Stromal cell of bone marrow (primary cell): ENCODE results near the gene TXNDC15.
"Not testable (repeated sequence)": the region's sequence is repeated elsewhere in the genome, so short reads cannot be mapped to it uniquely, and the experiment has no call there.

Source experiments
- DNase-seq: peaks from one replicate; pipeline ENCODE4 v3.0.0-alpha.2; 2012; ENCODE audit warnings: low read depth

Gene TXNDC15, protein sequence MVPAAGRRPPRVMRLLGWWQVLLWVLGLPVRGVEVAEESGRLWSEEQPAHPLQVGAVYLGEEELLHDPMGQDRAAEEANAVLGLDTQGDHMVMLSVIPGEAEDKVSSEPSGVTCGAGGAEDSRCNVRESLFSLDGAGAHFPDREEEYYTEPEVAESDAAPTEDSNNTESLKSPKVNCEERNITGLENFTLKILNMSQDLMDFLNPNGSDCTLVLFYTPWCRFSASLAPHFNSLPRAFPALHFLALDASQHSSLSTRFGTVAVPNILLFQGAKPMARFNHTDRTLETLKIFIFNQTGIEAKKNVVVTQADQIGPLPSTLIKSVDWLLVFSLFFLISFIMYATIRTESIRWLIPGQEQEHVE

DNA sequence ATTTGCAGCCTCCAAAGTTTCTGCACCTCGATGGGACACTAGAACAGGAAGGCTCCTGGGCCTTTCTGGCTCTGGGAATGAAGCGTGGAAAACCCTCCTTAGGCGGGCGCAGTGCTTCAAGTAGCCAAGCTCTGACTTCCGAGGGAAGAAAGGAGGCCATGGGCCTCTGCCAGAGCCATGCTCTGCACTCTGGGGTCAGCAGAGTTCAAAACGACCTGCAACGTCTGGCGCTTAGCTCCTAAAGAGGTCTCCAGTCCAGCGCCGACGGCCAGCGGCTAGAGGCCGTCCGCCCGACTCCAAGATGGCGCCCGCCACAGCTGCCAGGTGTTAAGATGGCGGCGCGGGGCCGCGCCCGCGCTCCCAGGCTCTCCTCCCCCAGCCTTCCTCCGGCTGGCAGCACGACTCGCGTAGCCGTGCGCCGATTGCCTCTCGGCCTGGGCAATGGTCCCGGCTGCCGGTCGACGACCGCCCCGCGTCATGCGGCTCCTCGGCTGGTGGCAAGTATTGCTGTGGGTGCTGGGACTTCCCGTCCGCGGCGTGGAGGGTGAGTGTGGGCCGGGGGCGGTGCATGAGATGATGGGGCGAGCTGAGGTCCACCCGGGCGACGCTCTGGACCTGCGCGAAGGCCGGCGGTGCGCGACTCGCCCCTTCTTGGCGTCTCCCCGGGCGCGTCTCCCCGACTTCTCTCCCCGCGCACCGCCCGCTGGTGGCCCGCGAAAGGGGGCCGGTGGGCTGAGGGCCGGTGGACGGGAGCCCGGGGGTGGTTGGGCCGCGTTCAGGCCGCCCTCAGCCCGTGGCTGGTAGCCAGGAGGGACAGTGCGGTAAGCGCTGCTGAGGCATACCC is at the start of gene TXNDC15:
TSS of gene TXNDC15 (plus strand) at position 385 of the 844 bp plus-strand sequence. CDS start at position 442, 57 bp downstream.
- peak; percentile 74 for DNase-seq

DNA sequence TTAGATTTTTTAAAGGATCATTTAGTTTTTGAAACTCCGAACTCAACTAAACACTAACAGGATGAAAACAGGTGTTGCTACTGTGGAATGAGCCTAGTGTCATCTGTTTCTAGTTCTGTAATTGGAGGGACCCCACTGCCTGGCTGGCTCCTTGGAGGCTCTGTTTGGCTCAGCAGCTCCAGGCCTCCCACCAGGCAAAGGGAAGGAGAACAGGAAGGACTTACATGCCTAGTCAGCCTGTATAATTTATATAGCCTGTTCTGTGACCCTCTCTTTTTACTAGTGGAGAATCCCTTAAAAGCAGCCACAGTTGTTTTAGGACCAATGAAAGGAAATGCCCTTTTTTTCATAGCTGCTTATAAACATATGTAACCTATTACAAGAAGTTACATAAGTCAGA is 49.5 kb upstream of the TXNDC15 start:
- DNase-seq, result no peak

DNA sequence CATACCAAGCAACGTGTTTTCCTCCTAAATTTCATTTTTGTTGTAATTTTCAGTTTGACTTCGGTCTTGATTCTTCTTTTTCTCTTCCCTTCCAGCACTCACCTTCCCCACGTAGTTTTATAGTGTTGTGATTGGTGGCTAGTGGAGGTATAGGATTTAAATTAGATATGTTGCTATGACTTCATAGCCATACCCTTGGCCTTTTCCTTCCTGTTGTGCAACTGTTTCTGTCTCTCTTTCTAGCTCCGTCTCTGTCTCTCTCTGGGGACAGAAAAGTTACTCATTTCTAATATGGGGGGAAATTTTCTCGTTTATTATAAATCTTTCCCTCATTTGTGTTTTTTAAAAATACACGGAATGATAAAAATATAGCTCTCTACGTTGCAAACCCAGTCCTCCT is 49.0 kb upstream of the TXNDC15 start:
- DNase-seq, result no peak

DNA sequence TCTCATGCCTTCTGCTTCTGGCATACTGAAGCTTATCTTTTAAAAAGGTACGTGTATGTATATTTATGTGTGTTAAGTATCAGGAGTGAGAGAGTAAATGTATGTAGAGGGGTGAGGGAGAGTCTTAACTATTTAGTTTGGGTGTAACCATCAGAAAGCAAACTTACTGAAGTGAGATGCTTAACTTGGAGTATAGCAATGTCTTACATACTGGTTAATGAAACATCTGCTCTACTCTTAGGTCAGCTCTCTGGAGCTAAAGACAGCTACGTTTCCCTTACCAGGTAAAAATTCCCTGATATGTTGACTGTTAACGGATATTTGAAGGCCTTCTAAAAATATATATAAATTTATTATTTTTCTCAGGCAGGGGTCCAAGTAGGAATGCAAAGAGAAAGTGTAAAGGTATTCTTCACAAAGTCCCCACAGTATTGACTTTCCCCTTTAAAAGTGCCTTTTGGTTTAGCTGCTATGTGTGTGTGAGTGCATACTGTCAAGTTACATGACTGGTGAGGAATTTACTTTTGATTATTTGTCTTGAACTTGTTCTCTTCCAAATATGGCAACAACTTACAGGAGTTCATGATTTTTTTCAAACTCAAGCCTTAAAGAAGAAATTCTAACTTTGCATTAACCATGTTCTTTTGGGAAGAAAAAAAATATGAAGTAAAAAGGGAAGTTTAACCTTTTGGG is 40.7 kb upstream of the TXNDC15 start:
- peak; percentile 13 for DNase-seq

DNA sequence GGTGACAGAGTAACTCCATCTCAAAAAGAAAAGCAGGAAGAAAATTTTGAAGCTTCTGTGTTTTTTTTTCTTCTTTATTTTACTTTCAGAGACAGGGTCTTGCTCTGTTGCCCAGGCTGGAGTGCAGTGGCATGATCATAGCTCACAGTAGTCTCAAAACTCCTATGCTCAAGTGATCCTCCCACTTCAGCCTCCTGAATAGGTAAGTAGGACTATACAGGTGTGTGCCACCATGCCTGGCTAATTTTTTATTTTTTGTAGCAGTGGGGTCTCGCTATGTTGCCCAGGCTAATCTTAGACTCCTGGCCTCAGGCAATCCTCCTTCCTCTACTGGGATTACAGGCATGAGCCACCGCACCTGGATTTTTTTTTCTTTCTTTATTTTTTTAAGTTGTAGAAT is 38.5 kb upstream of the TXNDC15 start:
- DNase-seq, result no peak

DNA sequence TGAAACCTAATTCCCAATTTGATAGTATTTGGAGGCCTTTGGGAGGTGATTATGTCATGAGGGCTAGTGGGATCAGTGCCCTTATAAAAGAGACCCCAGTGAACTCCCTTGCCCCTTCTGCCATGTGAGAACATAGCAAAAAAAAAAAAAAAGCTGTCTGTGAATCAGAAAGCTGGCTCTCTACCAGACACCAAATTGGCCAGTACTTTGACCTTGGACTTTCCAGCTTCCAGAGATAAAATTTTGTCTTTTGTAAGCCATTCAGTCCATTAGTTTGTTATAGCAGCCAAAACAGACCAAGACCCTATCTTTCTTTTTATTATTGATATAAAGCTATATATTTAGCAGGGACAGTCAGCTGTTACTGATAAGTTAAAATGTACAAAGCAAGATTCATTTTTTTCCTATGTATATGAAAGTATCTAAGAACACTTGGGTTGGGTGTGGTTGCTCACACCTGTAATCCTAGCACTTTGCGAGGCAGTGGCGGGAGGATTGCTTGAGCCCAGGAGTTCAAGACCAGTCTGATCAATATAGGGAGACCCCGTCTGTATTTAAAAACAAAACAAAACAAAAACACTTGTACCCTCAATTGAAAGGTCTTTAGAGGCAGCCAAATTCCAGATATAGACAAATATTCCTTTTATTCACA is 36.5 kb upstream of the TXNDC15 start:
- peak; percentile 31 for DNase-seq

DNA sequence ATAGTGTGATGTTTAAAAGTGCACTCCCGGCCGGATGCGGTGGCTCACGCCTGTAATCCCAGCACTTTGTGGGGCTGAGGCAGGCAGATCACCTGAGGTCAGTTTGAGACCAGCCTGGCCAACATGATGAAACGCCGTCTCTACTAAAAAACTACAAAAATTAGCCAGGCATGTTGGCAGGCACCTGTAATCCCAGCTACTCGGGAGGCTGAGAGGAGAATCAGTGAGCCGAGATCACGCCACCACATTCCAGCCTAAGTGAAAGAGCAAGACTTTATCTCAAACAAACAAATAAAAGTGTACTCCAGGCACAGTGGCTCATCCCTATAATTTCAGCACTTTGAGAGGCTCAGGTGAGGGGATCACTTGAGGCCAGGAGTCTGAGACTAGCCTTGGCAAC is 35.8 kb upstream of the TXNDC15 start:
- DNase-seq, result not testable (repeated sequence)

DNA sequence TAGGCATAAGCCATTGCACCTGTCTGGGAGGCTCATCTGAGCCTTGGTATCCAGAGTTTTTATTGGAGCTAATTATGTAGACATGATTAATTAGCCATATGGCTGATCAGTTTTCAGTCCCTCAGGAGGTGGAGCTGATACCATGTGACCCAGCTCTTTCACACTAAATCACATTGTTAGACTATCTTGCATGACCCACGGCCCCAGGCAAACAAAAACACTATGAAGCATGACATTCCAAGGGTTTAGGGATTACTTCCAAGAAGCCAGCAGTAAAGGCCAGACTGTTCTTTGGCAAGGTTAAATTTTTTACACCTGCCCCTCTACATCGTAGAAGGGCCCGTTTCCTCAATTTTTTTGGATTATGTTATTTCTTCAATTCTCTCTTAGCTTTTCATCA is 33.4 kb upstream of the TXNDC15 start:
- no peak for DNase-seq

DNA sequence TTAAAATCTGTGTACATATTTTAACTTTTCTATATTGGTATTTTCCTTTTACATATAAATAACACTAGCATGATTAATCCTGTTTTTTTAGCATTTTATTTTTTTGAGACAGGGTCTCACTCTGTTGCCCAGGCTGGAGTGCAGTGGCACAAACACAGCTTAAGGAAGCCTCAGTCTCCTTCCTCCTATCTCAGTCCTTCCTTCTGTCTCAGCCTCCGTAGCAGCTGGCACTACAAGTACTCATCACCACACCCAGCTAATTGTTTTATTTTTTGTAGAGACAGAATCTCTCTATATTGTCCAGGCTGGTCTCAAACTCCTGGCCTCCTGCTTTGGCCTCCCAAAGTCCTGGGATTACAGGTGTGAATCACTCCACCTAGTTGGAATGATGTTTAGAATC is 29.9 kb upstream of the TXNDC15 start:
- no peak for DNase-seq

DNA sequence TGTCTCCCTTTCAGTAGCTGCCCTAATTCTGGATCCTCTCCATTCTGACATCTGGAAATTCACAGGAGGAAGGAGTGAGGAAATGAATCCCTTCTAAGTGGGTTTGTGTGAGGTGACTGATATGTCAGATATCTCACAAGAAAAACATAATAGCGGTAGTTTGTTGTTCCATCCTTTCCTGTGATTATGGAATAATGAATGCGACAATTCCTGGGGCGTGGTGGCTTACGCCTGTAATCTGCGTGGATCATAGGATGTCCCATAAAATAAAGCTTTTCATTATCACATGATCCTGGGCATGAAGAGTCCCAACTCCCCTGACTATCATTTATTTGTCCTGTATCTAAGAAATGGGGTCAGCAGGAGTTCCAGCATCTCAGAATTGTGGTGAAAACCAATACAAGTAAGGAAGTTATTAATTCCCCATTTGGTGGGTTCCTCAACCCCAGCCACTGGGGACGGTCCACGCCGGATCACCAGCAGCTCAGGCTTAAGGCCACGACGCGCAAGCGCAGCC is 28.8 kb upstream of the TXNDC15 start:
- DNase-seq, result peak; percentile 9

DNA sequence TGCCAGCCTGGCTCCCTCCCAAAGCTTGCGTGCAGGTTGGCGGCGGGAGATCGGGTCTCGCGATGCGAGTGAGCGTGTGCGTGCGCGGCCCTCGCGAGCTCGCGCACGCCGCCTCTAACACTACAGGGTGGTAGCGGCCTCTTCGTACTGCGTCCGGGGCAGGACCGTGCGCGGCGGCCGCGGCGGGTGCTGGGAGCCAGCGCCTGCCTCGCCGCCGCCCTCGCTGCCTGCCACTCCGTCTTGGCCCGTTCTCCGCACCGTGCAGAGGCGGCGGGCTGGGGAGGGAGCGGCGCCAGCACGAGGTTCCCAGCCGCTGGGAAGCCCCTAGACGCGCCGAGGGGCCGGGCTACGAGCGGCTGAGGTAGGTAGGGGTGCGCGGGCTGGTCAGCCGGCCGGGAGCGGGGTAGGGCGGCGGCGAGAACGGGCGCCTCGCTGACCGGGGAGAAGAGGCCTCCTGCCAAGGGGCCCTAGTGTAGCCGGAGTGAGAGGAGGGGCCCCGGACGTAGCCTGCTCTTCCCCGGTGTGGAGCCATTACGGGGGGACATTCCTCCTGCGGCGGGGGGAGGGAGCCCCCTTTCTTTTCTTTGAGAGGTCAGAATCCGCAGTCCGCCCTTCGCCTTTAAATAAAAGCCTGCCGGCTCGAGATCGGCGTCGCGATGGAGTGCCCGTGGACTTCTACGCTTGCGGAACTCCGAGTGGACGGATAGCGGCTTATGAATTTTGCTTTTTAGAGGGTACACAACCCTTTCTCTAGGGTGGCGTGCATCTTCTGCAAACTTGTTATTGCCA is 28.1 kb upstream of the TXNDC15 start, which contains the start of gene C5orf24:
TSS of gene C5orf24 (plus strand) at position 117 of the 789 bp plus-strand sequence. CDS start 8,933 bp downstream, outside the sequence.
- peak; percentile 88 for DNase-seq

DNA sequence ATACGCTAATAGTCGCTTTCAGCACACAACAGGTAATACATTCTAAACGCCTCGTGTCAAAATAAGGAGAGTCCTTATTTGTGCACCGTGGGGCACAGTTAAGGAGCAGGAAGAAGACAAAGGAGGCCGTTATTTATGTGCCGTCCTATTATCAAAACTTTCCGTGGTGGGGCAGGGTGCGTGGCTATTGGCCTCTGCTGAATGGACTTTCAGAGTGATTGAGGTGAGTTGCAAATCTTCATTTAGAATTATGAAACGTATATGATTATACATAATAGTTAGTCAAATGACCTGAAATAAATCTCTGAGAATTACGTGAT is 27.6 kb upstream of the TXNDC15 start:
- no peak for DNase-seq

DNA sequence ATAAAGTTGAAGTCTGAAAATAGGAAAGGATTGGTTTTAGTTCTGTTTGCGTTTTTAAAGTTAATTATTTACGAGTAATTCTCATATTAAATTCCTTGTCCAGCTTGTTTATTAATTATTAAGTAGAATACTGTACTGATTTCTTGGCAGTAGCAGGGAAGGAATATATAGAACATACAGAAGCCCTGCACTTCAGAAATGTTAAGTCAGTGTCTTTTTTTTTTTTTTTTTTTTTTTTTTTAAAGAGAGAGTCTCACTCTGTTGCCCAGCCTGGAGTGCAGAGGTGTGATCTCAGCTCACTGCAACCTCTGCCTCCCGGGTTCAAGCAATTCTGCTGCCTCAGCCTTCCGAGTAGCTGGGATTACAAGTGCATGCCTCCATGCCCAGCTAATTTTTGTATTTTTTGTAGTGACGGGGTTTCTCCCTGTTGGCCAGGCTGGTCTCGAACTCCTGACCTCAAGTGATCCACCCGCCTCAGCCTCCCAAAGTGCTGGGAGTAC is 24.7 kb upstream of the TXNDC15 start:
- DNase-seq, result not testable (repeated sequence)

DNA sequence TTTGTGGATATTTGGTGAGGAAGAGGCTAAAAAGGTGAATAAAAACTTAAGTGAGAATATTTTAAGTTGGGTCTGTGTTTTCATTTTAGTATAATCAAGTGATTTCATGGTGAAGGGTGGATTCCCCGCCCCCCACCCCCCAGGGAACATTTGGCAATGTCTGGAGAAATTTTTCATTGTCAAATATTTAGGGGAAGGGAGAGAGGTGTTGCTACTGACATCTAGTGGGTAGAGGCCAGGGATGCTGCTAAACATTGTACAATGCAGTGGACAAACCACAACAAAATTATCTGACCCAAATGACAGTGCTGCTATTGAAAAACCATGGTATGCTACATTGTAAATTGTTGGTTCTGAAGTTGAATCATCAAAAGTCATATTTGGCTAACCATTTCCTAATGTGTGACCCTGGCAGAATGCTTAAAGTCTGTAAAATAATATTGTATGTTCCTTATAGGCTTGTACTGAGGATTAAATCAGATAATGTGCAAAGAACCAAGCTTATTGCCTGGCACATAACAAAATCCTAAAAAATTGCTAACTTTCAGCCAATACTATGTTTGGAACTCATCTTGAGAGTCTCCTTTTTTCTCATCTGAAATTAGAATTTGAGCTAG is 22.8 kb upstream of the TXNDC15 start:
- peak; percentile 44 for DNase-seq

DNA sequence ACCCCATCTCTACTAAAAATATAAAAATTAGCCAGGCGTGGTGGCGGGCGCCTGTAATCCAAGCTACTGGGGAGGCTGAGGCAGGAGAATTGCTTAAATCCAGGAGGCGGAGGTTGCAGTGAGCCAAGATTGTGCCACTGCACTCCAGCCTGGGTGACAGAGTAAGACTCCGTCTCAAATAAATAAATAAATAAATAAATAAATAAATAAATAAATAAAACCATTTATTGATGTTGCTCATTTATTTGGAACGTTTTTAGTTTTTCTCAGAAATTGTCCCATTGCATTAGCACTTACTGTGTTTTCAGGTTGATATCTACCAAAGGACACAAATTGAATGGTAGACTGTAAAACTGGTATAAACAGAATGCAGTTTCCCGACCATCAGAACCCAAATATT is 17.7 kb upstream of the TXNDC15 start:
- DNase-seq, result not testable (repeated sequence)

DNA sequence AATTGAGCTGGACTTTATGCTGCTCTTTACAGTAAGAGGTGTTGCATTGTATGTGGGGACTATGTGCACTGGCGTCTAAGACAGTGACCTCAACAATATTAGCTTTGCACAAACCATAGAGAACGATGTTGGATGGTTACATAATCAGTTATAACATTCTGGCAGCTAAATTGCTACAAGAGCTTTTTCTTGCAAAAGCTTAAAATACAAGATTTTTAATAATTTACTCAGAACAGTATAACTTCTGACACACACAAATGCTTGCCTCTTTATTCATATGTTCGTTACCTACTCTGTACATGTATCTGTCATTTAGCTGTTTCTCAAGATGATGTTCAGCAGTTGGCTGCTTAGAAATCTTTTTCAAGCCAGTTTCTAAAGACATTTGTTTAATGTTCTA is 16.8 kb upstream of the TXNDC15 start:
- DNase-seq, result no peak

DNA sequence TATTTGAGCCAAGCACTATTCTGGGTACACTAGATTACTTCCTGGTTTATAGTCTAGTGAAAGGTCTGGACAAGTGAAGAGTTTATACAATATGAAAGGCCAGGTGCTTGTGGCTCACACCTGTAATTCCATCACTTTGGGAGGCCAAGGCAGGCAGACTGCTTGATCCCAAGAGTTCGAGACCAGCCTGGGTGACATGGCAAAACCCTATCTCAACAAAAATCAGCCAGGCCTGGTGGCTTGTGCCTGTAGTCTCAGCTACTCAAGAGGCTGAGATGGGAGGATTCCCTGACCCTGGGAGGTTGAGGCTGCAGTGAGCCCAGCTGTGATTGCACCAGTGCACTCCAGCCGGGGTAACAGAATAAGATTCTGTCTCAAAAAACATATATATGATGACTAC is 9.5 kb upstream of the TXNDC15 start:
- DNase-seq, result no peak

DNA sequence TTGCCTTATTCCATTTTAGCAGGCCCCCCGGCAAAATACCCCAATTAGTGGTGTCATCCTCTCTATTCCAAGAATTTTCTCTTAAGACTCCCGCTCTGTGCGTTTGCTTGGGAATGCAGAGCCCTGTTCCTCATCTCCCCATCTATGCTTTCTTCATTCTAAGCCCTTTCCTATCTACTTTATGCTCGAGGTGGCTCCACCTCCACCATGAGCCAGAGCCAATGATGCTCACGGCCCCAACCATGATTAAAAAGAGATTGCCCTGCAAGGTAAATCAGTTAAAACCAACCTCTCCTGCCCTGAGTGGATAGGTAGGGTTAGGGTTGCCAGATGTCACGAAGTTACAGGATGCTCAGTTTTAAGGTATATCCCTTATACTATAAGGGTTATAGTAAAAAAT is 677 bp upstream of the TXNDC15 start:
- DNase-seq, result no peak

DNA sequence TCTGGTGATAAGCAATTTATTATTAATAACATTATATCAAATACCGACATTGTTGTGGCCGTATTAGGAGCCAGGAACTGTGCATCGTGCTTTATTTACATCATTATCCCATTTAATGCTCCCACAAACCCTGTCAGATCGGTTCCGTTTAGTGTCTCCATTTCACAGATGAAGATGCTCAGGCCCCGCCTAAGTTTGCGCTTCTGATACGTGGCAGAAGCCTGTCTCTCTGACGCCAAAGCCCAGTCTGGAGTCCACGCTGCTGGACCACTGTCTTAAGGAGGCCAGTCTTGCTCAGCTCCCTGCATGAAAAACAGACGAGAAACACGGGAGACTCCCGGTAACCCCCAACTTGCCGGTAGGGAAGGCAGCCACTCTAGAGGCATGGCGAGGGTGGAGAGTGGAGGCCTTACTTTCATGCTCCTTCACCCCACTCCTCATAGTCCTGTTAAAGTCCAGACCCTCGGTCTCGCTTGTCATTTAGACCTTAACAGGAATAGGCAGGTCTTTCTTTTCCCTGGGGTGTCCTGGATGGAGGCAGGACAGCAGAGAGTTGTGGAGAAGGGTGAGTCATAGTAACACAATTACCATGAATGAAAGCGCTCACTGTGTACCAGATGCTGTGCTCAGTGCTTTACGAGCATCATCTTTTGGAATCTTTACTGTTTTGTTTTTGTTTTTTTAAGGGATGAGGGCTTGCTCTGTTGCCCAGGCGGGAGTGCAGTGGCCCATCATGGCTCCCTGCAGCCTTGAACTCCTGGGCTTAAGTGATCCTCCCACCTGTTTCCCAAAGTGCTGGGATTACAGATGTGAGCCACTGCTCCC is 872 bp downstream of the TXNDC15 start:
- peak; percentile 76 for DNase-seq

DNA sequence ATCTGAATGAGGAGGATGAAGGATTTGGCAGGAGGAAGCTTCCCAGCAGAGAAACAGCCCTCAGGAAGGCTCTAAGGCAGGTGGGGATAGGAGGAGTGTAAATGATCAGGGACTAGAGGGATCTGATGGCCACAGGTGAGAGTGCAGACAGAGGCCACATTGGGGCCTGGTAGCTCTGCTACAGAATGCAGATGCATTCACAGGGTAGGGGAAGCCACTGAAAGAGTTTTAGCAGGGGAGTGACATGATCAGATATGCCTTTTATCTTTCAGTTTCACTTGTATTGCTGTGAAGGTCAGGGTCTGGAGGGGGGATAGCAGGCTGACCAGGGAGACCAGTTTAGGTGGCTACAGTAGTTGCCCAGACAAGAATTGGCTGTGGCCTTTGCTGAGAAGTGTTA is 3.0 kb downstream of the TXNDC15 start:
- DNase-seq, result no peak
